ENCODE measurements around the gene CALHM3.
A peak's percentile ranks its signal among the peaks of the same experiment; 100 is the strongest.

CALHM3 gene

GRCh38 chr10:103456074-103456660 is 22.9 kb downstream of the CALHM3 start:
- no peak overlapping the region for H3K9ac ChIP-seq (ENCODE audit: low read depth, low read length)
- H3K4me3 ChIP-seq (ENCODE audit: low read depth, low read length), result no peak overlapping the region
- H3K27me3 ChIP-seq (ENCODE audit: control insufficient read depth, insufficient read depth, low read length), result no peaks in the 10 kb centered on the region
- no peaks in the 10 kb centered on the region for H3K9me3 ChIP-seq (ENCODE audit: control insufficient read depth, insufficient read depth, low read length)
- H3K27ac ChIP-seq (ENCODE audit: low read depth, low read length), result no peak overlapping the region
- H3K36me3 ChIP-seq (ENCODE audit: control insufficient read depth, insufficient read depth, low read length), result no peaks in the 10 kb centered on the region
- no peaks in the 10 kb centered on the region for H3K4me1 ChIP-seq (ENCODE audit: control insufficient read depth, insufficient read depth, low read length)

- Histone ChIP-seq H3K4me3 (ENCODE audit: low read depth, low read length) (no peak overlapping the region), H3K27ac (ENCODE audit: low read depth, low read length) (no peak overlapping the region), H3K4me1 (ENCODE audit: control insufficient read depth, insufficient read depth, low read length) (no peaks in the 10 kb centered on the region)
Measured at GRCh38 chr10:103455235-103455634, 23.8 kb downstream of the CALHM3 start.

DNA sequence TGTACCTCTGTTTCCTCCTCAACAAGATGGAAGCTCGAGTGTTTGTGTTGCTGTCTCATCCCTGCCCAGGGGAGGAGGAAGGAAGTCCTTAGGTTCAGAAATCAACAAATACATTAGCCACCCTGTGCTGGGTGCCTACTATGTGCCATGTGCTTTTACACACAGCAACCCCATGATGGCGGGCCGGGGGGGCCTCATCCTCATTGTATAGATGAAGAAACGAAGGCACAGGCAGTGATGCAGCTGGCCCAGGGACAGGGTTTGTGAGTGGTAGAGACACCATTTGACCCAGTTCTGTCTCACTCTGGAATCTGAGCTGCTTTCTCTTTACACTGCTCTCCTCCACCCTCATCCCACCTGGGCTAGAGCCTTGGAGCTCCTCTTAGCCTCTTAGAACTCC is 25.0 kb downstream of the CALHM3 start:
- Histone ChIP-seq H3K27ac (ENCODE audit: low read depth, low read length) (no peak overlapping the region), H3K36me3 (ENCODE audit: control insufficient read depth, insufficient read depth, low read length) (no peaks in the 10 kb centered on the region; the same call in 1 of the 2 replicates), H3K27me3 (ENCODE audit: control insufficient read depth, insufficient read depth, low read length) (no peaks in the 10 kb centered on the region), H3K9ac (ENCODE audit: low read depth, low read length) (no peak overlapping the region), H3K9me3 (ENCODE audit: control insufficient read depth, insufficient read depth, low read length) (no peaks in the 10 kb centered on the region), H3K4me1 (ENCODE audit: control insufficient read depth, insufficient read depth, low read length) (no peaks in the 10 kb centered on the region), H3K4me3 (ENCODE audit: low read depth, low read length) (no peak overlapping the region)

More at GRCh38 chr10:103455235-103455634, 23.8 kb downstream of the CALHM3 start:
- H3K9me3 ChIP-seq (ENCODE audit: control insufficient read depth, insufficient read depth, low read length), result no peaks in the 10 kb centered on the region
- H3K36me3 ChIP-seq (ENCODE audit: control insufficient read depth, insufficient read depth, low read length), result no peaks in the 10 kb centered on the region
- no peak overlapping the region for H3K9ac ChIP-seq (ENCODE audit: low read depth, low read length)
- no peaks in the 10 kb centered on the region for H3K27me3 ChIP-seq (ENCODE audit: control insufficient read depth, insufficient read depth, low read length)

GRCh38 chr10:103452506-103453230 is 26.4 kb downstream of the CALHM3 start:
- Histone ChIP-seq H3K9me3 (ENCODE audit: control insufficient read depth, insufficient read depth, low read length) (no peaks in the 10 kb centered on the region), H3K9ac (ENCODE audit: low read depth, low read length) (no peak overlapping the region), H3K27me3 (ENCODE audit: control insufficient read depth, insufficient read depth, low read length) (no peaks in the 10 kb centered on the region), H3K4me1 (ENCODE audit: control insufficient read depth, insufficient read depth, low read length) (no peaks in the 10 kb centered on the region), H3K4me3 (ENCODE audit: low read depth, low read length) (peak overlapping the region; percentile 25; the same call in 1 of the 2 replicates), H3K36me3 (ENCODE audit: control insufficient read depth, insufficient read depth, low read length) (peaks cover 3% of the 10 kb centered on the region), H3K27ac (ENCODE audit: low read depth, low read length) (no peak overlapping the region)

DNA sequence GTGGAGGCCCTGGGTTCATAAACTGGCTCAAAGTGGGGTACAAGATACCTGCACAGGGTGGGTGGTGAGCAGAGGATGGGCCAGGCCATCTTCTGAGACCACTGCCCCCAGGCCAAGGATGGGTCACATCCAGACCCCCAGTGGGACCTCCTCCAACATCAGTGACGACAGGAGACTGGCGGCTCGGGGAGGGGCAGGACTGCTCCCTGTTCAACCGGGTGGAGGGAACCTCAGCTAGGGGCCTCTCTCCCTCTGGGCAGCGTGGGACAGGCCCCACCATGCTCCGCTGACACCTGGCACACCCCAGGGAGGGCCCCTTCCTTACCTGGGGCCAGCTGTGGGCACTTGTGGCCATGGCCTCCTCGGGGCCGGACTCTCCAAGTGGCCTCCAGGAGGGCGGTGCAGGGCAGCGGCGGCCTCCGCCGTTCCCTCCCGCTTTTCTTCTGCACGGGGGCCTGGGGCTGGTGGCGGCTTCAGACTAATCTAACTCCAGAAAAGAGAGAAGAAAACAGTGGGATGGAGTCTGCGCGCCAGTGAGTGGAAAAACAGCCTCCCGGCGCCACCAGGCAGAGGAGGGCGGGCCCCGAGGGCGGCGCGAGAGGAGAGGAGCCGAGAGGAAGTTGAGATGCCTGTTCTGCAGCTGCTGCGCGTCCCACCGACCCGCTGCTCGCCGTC is 27.1 kb downstream of the CALHM3 start, which contains the start of gene CALHM2:
CALHM2 (minus strand) TSS at position 540 of the 675 bp plus-strand sequence. CDS start 2,429 bp downstream, outside the sequence.
- no peaks in the 10 kb centered on the region for H3K27me3 ChIP-seq (ENCODE audit: control insufficient read depth, insufficient read depth, low read length)
- H3K4me3 ChIP-seq (ENCODE audit: low read depth, low read length), result peak within 1 kb of the TSS; percentile 25; the same call in 1 of the 2 replicates
- H3K9ac ChIP-seq (ENCODE audit: low read depth, low read length), result no peak within 1 kb of the TSS
- no peaks in the 10 kb centered on the region for H3K9me3 ChIP-seq (ENCODE audit: control insufficient read depth, insufficient read depth, low read length)
- no peaks in the 10 kb centered on the region for H3K4me1 ChIP-seq (ENCODE audit: control insufficient read depth, insufficient read depth, low read length)
- H3K36me3 ChIP-seq (ENCODE audit: control insufficient read depth, insufficient read depth, low read length), result peaks cover 10% of the 10 kb centered on the region
- no peak within 1 kb of the TSS for H3K27ac ChIP-seq (ENCODE audit: low read depth, low read length)

- Histone ChIP-seq H3K36me3 (ENCODE audit: control insufficient read depth, insufficient read depth, low read length) (peaks cover 15% of the 10 kb centered on the region), H3K27me3 (ENCODE audit: control insufficient read depth, insufficient read depth, low read length) (no peaks in the 10 kb centered on the region), H3K4me3 (ENCODE audit: low read depth, low read length) (peak overlapping the region; percentile 25; the same call in 1 of the 2 replicates), H3K4me1 (ENCODE audit: control insufficient read depth, insufficient read depth, low read length) (no peaks in the 10 kb centered on the region), H3K9me3 (ENCODE audit: control insufficient read depth, insufficient read depth, low read length) (no peaks in the 10 kb centered on the region), H3K27ac (ENCODE audit: low read depth, low read length) (no peak overlapping the region), H3K9ac (ENCODE audit: low read depth, low read length) (no peak overlapping the region)
Measured at GRCh38 chr10:103451091-103451813, 27.8 kb downstream of the CALHM3 start.

GRCh38 chr10:103450201-103450695 is 28.8 kb downstream of the CALHM3 start:
- no peak overlapping the region for H3K27ac ChIP-seq (ENCODE audit: low read depth, low read length)
- no peak overlapping the region for H3K9ac ChIP-seq (ENCODE audit: low read depth, low read length)
- no peaks in the 10 kb centered on the region for H3K9me3 ChIP-seq (ENCODE audit: control insufficient read depth, insufficient read depth, low read length)
- no peaks in the 10 kb centered on the region for H3K27me3 ChIP-seq (ENCODE audit: control insufficient read depth, insufficient read depth, low read length)
- H3K4me1 ChIP-seq (ENCODE audit: control insufficient read depth, insufficient read depth, low read length), result no peaks in the 10 kb centered on the region
- H3K36me3 ChIP-seq (ENCODE audit: control insufficient read depth, insufficient read depth, low read length), result peaks cover 25% of the 10 kb centered on the region
- no peak overlapping the region for H3K4me3 ChIP-seq (ENCODE audit: low read depth, low read length)

- Histone ChIP-seq H3K4me1 (ENCODE audit: control insufficient read depth, insufficient read depth, low read length) (no peaks in the 10 kb centered on the region), H3K4me3 (ENCODE audit: low read depth, low read length) (no peak overlapping the region), H3K9ac (ENCODE audit: low read depth, low read length) (no peak overlapping the region)
Measured at GRCh38 chr10:103449208-103450144, 29.6 kb downstream of the CALHM3 start.

GRCh38 chr10:103448746-103449145 is 30.3 kb downstream of the CALHM3 start:
- Histone ChIP-seq H3K4me1 (ENCODE audit: control insufficient read depth, insufficient read depth, low read length) (no peaks in the 10 kb centered on the region), H3K9ac (ENCODE audit: low read depth, low read length) (no peak overlapping the region), H3K36me3 (ENCODE audit: control insufficient read depth, insufficient read depth, low read length) (peaks cover 40% of the 10 kb centered on the region), H3K4me3 (ENCODE audit: low read depth, low read length) (no peak overlapping the region), H3K9me3 (ENCODE audit: control insufficient read depth, insufficient read depth, low read length) (no peaks in the 10 kb centered on the region), H3K27ac (ENCODE audit: low read depth, low read length) (no peak overlapping the region), H3K27me3 (ENCODE audit: control insufficient read depth, insufficient read depth, low read length) (no peaks in the 10 kb centered on the region)

More at GRCh38 chr10:103449208-103450144, 29.6 kb downstream of the CALHM3 start:
- Histone ChIP-seq H3K9me3 (ENCODE audit: control insufficient read depth, insufficient read depth, low read length) (no peaks in the 10 kb centered on the region), H3K27ac (ENCODE audit: low read depth, low read length) (no peak overlapping the region), H3K27me3 (ENCODE audit: control insufficient read depth, insufficient read depth, low read length) (no peaks in the 10 kb centered on the region), H3K36me3 (ENCODE audit: control insufficient read depth, insufficient read depth, low read length) (peaks cover 33% of the 10 kb centered on the region)

GRCh38 chr10:103447187-103447586 is 31.9 kb downstream of the CALHM3 start:
- no peak overlapping the region for H3K4me3 ChIP-seq (ENCODE audit: low read depth, low read length)
- no peaks in the 10 kb centered on the region for H3K27me3 ChIP-seq (ENCODE audit: control insufficient read depth, insufficient read depth, low read length)
- no peak overlapping the region for H3K27ac ChIP-seq (ENCODE audit: low read depth, low read length)
- H3K4me1 ChIP-seq (ENCODE audit: control insufficient read depth, insufficient read depth, low read length), result no peaks in the 10 kb centered on the region
- H3K9ac ChIP-seq (ENCODE audit: low read depth, low read length), result no peak overlapping the region
- no peaks in the 10 kb centered on the region for H3K9me3 ChIP-seq (ENCODE audit: control insufficient read depth, insufficient read depth, low read length)
- peaks cover 56% of the 10 kb centered on the region for H3K36me3 ChIP-seq (ENCODE audit: control insufficient read depth, insufficient read depth, low read length)

Data from HUES48 (cell line).